ENCODE results near the gene ASB18. TPM values are rescaled to one million over a fixed set of nuclear protein-coding genes. Genes with fewer than 3 reads are reported as not detected.

ASB18 gene
- total and polyA plus RNA-seq, 2 of the 8 experiments (the other 6 are each of a cell fraction or from before 2014, with no cell fraction given) = not detected

GRCh38 chr2:236246711-236247246 is 17.4 kb downstream of the ASB18 start (continued):
- TF ChIP-seq CHD7 (IDR thresholded peaks at IDR 0.05; ENCODE audit: insufficient replicate concordance, low read length) = no peak
- TF ChIP-seq JUN (IDR thresholded peaks at IDR 0.05; ENCODE audit: low read depth, low read length) = no peak
- no peak for TF ChIP-seq TAF7 (optimal IDR thresholded peaks at IDR 0.05; ENCODE audit: borderline replicate concordance, low read depth, low read length)
- TF ChIP-seq CREB1 (IDR thresholded peaks at IDR 0.05) = no peak
- TF ChIP-seq ASH2L (IDR thresholded peaks at IDR 0.05; ENCODE audit: low read length) = no peak
- no peak for TF ChIP-seq KDM4A (IDR thresholded peaks at IDR 0.05; ENCODE audit: low read depth, low read length, severe bottlenecking)
- TF ChIP-seq POLR2A (IDR thresholded peaks at IDR 0.05; ENCODE audit: control extremely low read depth in 1 of 2, low read depth in 2 of 2, low read length in 2 of 2) = no peak
- no peak for TF ChIP-seq EP300 (IDR thresholded peaks at IDR 0.05; ENCODE audit: borderline replicate concordance in 1 of 2, low read depth in 2 of 2, low read length in 2 of 2)
- no peak for TF ChIP-seq RXRA (IDR thresholded peaks at IDR 0.05; ENCODE audit: insufficient read depth, low read depth, low read length)
- TF ChIP-seq GABPA (IDR thresholded peaks at IDR 0.05; ENCODE audit: borderline replicate concordance, insufficient read depth, low read length) = no peak

Data from H1 (cell line).